ENCODE results near the gene COL11A2. TPM values are rescaled to one million over a fixed set of nuclear protein-coding genes. Genes with fewer than 3 reads are reported as not detected.
"Not testable (repeated sequence)": the region's sequence is repeated elsewhere in the genome, so short reads cannot be mapped to it uniquely, and the experiment has no call there.

COL11A2 gene
- 1.7 TPM for total RNA-seq
- long read RNA-seq, partial matches to known transcripts, result 2 of 3 reads
- long read RNA-seq, other reads (novel, unspliced or antisense), result 1 of 3 reads

DNA sequence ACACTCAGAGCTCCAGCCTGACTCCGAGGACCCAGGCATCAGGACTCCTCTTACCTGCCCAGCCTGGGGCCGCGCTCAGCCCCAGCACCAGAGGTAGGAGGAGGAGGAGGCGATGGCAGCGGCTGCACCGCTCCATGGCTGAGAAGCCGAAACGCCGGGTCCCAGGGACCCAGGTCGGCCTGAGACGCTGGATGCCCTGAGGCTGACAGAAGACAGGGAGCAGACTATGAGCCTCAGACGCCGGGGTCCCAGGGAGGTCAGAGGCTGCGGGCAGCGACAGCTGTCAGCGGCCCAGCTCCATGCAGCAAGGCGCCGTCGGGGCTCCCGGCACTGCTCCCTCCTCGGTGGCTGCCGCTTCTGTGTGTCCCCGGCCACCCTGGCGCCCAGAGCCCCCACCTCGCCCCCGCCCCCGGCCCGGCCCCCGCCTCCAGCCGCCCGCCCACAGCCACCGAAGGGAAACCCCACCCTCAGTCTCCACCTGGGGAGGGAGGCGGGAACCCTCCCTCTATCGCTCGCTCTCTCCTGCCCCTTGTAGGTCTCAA, at the start of gene COL11A2:
COL11A2 (minus strand) TSS at position 363 of the 542 bp plus-strand sequence; CDS start at position 136, 227 bp downstream.
- intact Hi-C loops (cut with DNase I), result no loop called here
- no peak for DNase-seq (ENCODE audit: low spot score)

DNA sequence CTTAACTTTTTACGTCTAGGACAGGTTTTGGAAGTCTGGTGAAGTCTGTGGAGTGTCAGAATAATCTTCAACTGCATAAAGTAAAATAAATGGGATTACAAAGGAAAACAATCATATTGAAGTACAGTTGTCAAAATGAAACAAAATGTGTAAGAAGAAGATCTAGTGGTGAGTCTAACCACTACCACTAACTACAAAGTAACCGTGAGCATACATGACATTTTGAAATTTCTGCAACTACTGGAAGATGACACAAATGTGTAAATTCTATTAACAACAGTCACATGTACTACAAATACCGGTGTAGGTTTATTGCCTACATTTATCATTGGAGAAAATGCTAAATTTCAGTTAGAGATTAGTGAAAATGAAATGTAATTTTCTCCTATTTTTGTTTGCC, 49.7 kb upstream of the COL11A2 start:
- intact Hi-C loops (cut with DNase I), result no loop called here
- no peak for DNase-seq (ENCODE audit: low spot score)

DNA sequence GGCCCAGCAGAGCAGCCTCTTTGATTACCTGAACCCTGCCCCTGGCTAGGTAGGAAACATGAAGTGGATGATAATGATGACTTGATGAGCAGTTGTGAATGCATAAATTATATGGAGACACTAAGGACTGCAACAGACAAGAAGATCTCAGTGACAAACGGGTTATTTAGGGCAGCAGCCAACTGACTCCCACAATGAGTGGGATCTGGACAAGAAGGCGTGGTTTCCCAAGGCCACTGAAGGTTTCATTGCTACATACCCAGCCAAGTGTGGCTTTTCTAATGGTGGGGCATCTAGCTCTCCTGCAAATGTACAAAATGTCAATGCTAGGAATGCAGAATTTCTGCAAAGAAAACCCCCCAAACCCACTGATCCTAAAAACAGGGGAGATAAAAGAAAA, 45.5 kb upstream of the COL11A2 start:
- no peak for DNase-seq (ENCODE audit: low spot score)
- intact Hi-C loops (cut with DNase I), result no loop called here

DNA sequence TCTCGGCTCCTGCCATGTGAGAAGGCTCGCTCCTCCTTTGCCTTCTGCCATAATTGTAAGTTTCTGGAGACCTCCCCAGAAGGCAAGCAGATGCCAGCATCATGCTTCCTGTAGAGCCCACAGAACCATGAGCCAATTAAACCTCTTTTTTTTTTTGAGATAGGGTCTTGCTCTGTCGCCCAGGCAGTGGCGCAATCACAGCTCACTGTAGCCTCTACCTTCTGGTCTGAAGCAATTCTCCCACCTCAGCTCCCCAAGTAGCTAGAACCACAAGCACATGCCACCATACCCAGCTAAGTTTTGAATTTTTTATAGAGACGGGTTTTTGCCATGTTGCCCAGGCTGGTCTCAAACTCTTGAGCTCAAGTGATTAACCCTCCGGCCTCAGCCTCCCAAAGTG, 44.6 kb upstream of the COL11A2 start:
- no peak for DNase-seq (ENCODE audit: low spot score)
- intact Hi-C loops (cut with DNase I), result no loop called here

DNA sequence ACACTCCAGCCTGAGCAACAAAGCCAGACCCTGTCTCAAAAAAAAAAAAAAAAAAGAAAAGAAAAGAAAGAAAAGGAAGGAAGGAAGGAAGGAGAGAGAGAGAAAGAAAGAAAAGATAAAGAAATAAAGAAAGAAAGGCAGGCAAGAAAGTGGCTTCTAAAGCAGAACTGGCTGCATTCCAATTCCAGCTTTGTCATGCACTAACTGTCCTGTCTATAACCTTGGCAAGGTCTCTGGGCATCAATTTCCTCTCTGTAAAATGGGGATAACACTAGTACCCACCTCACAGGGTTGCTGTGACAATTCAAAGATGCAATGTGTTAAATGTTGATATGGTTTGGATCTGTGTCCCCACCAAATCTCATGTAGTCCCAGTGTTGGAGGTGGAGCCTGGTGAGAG, 44.1 kb upstream of the COL11A2 start:
- no peak for DNase-seq (ENCODE audit: low spot score)
- intact Hi-C loops (cut with DNase I), result no loop called here

DNA sequence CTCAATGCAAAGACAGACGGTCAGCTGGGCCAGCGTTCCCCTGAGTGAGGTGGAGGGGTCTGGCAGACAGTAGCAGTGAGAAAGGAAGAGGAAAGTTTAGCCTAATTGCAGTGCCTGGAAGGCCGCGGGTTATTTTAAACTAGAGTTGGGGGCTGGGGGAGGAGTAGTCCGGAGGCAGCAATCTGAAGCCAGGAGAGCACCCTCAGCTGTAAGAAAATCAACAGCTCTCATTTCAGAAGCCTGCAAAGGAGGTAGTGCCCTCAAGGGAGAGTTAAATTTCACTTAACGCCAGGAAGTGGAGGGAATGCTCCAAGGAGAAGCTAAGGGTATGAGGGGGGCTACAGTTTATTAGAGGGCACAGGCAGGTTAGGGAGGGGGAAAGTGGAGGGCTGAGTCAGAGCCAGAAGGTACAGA, 43.0 kb upstream of the COL11A2 start:
- intact Hi-C loops (cut with DNase I), result no loop called here
- DNase-seq (ENCODE audit: low spot score), result no peak

DNA sequence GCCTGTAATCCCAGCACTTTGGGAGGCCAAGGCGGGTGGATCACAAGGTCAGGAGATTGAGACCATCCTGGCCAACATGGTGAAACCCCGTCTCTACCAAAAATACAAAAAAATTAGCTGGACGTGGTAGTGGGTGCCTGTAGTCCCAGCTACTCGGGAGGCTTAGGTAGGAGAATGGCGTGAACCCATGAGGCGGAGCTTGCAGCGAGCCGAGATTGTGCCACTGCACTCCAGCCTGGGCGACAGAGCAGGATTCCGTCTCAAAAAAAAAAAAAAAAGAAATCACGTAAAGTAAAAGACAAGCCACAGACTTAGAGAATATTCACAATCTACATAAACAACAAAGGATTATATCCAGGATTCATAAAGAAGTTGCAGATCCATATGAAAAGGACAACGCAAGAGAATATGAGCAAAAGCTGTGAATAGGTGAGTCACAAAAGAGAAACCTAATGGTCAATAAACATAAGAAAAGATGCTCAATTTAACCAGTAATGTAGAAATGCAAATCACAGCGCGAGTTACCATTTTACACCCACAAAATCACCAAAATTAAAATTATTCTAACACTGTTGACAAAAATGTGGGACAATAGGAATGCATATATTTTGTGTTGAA, 34.3 kb upstream of the COL11A2 start:
- intact Hi-C loops (cut with DNase I), result not testable (repeated sequence)
- peak; percentile 9 for DNase-seq (ENCODE audit: low spot score)

DNA sequence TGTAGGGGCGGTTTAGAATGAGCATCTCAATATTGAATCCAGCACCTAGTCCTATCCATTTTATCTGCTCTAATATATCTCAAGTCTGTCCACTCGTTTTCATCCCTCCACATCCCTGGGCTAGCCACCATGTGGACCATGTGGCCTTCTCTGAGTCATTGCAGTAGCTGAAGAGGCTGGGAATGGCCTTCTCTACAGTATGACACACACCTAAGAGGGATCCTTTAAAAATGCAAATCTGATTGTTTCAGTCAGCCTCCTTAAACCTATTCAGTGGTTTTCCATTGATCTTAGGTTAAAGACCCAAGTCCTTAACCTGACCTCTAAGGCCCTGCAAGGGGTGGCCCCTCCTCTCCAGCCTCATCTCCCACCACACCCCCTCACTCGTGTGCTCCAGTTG, 25.4 kb upstream of the COL11A2 start:
- intact Hi-C loops (cut with DNase I), result no loop called here
- peak; percentile 17 for DNase-seq (ENCODE audit: low spot score)

DNA sequence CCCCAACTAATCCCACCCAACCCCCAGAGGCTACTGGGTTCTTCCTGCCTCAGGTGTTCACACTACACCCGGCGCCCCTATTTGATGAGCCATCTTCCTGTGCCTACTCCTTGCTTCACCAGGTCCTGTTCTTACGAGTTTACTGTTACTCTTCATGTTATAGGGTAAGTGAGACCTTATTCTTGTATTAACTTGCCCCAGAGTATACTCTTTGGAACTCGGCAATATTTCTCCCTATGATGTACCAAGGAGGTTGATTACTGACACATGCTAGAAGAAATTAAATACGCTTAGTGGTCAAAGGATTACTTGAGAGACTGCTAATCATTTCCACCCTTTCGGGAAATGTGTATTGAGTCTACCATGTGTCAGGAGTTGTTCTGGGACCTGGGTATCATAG, 25.0 kb upstream of the COL11A2 start:
- DNase-seq (ENCODE audit: low spot score), result peak; percentile 4
- intact Hi-C loops (cut with DNase I), result no loop called here

DNA sequence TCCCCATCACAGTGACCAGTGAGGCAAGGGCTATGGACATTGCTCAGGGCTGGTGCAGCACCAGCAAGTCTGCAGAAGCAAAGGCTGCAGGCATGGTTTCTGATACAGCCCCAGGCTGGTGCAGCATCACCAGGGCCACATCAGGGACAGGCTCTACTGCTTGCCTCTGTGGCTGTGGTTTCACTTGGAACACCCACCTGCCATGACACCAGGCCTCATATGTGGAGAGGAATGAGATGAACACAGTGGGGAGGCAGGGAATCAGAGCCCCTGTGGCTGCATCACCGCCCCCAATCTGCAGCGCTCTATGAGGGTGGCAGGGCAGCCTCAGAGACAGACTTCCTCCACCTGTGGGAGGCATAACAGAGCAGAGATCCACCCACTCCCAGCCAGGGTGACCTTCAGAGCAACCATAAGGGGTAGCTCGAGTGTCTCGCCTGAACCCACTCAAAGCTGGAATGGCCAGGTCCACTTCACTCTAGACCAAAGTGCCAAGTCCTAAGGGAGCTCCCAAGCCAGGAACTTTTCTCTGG, 23.9 kb upstream of the COL11A2 start:
- peak; percentile 50 for DNase-seq (ENCODE audit: low spot score)
- intact Hi-C loops (cut with DNase I), result no loop called here

DNA sequence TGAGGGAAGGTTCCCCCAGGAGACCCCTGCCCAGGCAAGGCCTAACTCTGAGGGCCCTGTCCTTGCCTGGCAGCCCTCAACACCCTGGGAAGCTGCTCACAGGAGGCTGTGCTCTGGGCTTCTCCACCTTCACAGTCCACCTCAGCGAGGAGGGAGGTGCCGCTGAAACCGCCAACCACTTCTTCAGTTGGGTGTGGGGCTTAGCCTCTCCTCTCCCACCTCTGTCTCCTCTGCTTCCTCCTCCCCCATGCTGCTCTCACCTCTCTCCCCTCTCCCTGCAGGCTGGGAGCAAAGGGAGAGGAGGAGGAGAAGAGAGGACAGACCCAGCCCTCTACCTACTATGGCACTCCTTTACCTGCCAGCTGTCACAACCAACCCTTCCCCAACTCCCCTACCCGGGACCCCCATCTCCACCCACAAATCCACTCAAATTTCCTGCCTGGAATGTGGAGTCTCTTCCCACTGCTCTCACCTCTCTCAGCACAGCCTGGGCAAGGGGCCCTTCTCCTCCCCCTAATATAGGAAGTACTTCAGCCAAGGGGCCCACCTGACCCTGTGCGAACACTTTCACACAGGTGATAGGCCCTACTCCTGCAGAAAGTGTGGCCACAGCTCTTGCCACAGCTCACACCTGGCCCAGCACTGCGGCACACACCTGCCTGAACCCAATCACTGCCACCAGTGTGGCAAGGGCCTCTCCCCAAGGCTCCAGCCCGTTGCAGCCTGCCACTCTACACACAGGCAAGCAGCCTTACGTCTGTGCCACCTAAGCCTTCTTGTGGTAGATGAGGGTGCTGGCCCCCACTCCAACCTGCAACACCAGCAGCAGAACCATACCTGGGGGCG, 23.2 kb upstream of the COL11A2 start:
- peak; percentile 53 for DNase-seq (ENCODE audit: low spot score)
- intact Hi-C loops (cut with DNase I), result no loop called here

DNA sequence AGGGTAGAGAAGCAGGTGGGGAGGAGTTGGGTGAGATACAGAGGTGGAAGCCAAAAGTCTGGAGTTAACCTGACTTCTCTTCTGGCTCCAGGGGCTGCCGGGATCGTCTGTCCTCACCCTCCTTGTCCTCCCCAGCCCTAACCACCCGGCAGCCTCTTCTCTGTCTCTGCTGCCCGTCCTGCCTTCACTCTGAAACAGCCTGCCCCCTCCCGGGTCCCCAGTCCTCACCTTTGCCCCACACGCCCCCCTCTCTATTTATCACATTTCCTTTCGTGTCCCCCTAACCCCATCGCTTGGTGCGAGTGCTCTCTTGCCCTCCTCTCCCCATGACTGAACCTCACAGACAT, 21.7 kb upstream of the COL11A2 start:
- peak; percentile 33 for DNase-seq (ENCODE audit: low spot score)
- intact Hi-C loops (cut with DNase I), result loop anchor here (2.0 kb wide), 1 partner anchor 35 kb away; no protein-coding TSS in a partner anchor

DNA sequence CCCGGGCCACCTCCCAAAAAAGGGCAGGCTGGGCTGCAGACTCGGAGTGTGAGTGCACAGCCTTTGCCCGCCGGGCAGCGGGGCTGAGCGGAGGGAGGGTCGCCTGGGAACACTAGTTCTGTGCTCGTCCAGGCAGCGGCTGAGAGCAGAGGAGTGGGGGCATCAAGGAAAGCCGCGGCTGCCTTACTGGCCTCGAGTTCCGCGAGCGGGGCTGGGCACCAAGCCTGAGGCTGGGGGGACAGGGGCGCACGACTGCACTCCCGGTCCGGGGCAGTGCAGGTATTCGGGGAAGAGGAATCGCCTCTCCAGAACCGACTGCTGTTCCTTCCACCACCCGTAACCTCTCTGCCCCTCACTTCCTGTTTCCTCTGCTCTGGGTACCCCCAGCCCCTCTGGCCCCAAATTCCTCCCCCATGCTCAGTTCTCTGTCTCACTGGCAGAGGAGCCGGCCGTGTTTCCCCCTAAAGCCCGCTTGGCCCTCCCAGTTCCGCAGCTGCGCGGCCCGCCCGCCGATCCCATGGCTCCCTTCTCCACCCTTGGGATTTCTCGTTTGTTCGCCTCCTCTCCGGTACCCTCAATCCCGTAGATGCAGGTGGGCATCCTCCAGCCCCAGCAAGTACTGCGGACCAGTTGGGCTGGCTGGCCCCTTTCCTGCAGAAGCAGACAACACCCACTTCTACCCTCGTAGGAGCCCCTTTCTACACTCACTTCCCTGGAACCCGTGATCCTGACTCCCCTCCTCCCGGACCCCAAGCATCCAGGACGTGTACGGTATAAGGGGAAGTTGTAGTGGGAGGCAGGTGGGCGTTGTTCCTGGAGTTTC, 21.1 kb upstream of the COL11A2 start:
- intact Hi-C loops (cut with DNase I), result loop anchor here (2.0 kb wide), 1 partner anchor 35 kb away; no protein-coding TSS in a partner anchor
- DNase-seq (ENCODE audit: low spot score), result peak; percentile 74

DNA sequence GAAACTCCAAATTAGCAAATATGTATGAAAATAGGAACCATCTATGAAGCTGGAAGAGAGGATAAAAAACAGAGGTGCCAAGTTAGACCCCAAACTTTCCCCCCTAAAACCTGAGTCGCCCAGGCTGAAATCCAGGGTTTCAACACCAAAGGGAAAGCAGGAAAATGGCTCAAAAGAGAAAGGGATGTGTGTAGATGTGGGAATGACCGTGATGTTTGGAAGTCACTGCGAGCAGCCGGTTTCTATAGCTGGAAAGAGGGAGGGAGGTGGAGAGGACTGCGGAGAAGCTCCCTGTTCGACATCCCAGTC, 20.5 kb upstream of the COL11A2 start:
- intact Hi-C loops (cut with DNase I), result loop anchor here (2.0 kb wide), 1 partner anchor 36 kb away; no protein-coding TSS in a partner anchor

DNA sequence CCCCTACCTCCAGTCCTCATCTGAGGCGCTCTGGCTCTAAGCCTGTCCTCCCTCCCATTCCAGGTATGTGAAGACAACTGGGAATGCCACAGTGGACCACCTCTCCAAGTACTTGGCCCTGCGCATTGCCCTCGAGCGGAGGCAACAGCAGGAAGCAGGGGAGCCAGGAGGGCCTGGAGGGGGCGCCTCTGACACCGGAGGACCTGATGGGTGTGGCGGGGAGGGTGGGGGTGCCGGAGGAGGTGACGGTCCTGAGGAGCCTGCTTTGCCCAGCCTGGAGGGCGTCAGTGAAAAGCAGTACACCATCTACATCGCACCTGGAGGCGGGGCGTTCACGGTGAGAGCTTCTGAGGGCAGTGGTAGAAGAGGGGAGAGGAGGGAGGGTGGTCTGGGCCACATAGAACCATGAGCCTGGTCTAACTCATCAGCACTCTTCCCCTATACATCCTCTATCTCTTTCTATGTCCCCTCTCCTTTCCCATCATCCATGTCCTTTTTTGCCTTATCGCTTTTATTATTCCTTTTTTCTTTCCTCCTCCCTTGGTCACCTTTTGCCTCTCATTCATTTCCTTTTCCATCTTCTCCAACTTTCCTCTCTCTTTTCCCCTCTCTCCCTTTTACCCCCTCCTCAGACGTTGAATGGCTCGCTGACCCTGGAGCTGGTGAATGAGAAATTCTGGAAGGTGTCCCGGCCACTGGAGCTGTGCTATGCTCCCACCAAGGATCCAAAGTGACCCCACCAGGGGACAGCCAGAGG, 19.6 kb upstream of the COL11A2 start:
- DNase-seq (ENCODE audit: low spot score), result no peak
- intact Hi-C loops (cut with DNase I), result loop anchor here (2.0 kb wide), 1 partner anchor 37 kb away; no protein-coding TSS in a partner anchor

More for the DNA sequence above, 20.5 kb upstream of the COL11A2 start:
- DNase-seq (ENCODE audit: low spot score), result no peak

DNA sequence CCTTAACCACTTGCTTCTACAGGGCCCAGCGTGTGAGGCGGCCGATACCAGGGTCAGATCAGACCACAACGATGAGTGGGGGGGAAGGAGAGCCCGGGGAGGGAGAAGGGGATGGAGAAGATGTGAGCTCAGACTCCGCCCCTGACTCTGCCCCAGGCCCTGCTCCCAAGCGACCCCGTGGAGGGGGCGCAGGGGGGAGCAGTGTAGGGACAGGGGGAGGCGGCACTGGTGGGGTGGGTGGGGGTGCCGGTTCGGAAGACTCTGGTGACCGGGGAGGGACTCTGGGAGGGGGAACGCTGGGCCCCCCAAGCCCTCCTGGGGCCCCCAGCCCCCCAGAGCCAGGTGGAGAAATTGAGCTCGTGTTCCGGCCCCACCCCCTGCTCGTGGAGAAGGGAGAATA, 18.9 kb upstream of the COL11A2 start:
- intact Hi-C loops (cut with DNase I), result no loop called here

DNA sequence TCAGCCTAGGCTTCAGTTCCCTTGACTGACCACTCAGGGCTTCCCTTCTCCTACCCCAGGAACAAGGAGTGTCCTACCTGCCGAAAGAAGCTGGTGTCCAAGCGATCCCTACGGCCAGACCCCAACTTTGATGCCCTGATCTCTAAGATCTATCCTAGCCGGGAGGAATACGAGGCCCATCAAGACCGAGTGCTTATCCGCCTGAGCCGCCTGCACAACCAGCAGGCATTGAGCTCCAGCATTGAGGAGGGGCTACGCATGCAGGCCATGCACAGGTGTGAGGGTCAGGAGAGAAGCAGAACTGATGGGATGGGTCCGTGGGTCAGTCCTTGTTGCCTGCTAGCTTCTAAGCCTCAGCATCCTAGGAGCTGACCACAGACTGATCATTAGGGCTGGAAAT, 17.6 kb upstream of the COL11A2 start:
- intact Hi-C loops (cut with DNase I), result no loop called here
- no peak for DNase-seq (ENCODE audit: low spot score)

More for the DNA sequence above, 18.9 kb upstream of the COL11A2 start:
- no peak for DNase-seq (ENCODE audit: low spot score)

DNA sequence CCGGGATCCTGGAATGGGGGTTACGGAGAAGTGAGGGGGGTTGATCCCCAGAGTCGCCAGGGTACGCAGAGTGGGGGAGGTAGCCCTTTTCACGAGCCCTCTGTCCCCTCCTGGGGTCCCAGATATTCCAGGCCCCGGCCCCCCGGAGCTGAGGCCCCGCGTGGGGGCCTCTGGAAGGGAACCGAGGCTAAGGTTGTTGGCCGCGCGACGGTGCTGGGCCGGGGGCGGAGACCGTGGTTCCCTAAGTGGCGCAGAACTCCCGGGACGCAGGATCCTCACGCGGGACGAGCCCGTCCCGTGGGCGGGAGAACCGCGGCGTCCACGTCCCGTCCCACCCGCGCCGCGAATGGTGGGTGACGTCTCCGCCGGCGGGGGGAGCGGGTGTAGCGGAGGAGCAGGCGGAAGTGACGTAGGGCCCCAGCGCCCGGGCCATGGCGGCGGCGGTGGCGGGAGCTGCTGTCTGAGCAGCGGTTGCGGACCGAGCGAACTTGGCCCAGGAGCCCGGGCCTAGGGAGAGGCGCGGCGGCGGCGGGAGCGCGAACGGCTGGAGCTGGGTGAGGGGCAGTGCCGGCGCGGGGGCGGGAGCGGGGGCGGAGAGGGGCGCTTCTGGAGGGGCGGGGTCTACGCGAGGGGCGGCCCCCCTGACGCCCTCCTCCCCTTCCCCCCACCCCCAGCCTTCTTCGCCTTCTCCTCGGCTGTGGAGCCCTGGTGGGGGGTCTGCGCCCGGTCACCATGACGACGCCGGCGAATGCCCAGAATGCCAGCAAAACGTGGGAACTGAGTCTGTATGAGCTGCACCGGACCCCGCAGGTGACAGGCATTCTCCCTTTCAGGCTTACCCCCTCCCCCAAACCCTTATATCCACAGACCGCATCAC, 16.1 kb upstream of the COL11A2 start, which contains the start of gene RING1:
RING1 (plus strand) TSS at position 410 of the 877 bp plus-strand sequence; CDS start at position 733, 323 bp downstream.
- peak; percentile 95 for DNase-seq (ENCODE audit: low spot score)
- intact Hi-C loops (cut with DNase I), result no loop called here
